CD4-positive, CD25-positive, alpha-beta regulatory T cell (primary cell): ENCODE measurements around the gene MRPL4. TPM values are rescaled to one million over a fixed set of nuclear protein-coding genes. Genes with fewer than 3 reads are reported as not detected.
A peak's percentile ranks its signal among the peaks of the same experiment; 100 is the strongest.

Source experiments
- ATAC-seq, 2 donors: fragments of 150-1000 bp; cut with Tn5 transposase; one replicate each; pipeline ENCODE4 v1.10.0; 2021; ENCODE audit warnings: low read depth in 2 of 2, moderate number of reproducible peaks in 2 of 2, moderate library complexity in 1 of 2
- DNase-seq, 3 donors: peaks; one replicate each; pipeline versions ENCODE4 v3.0.0 to v3.0.0-alpha.2; 2012 to 2022; ENCODE audit warnings: mixed read lengths in 1 of 3
- H3K27ac ChIP-seq: one replicate; pipeline ENCODE4 v1.7.0; 2013; ENCODE audit warnings: mild to moderate bottlenecking, low read length; ENCODE audit not compliant: insufficient read depth, poor library complexity, severe bottlenecking
- H3K27me3 ChIP-seq: one replicate; pipeline ENCODE4 v1.7.0; 2013; ENCODE audit warnings: low read length; ENCODE audit not compliant: control insufficient read depth, insufficient read depth
- H3K36me3 ChIP-seq: one replicate; pipeline ENCODE4 v1.7.0; 2013; ENCODE audit warnings: mild to moderate bottlenecking, low read length, moderate library complexity; ENCODE audit not compliant: control insufficient read depth, insufficient read depth
- H3K4me1 ChIP-seq: 2 replicates; pipeline ENCODE4 v1.7.0; 2013; ENCODE audit warnings: mild to moderate bottlenecking, low read length; ENCODE audit not compliant: insufficient read depth, control insufficient read depth, poor library complexity, severe bottlenecking
- H3K4me3 ChIP-seq: one replicate; pipeline ENCODE4 v1.7.0; 2013; ENCODE audit warnings: low read depth, mild to moderate bottlenecking, low read length, moderate library complexity
- H3K9me3 ChIP-seq, 2 experiments: 1 replicate in 1 of 2; 2 replicates in 1 of 2; pipeline ENCODE4 v1.7.0; 2013; ENCODE audit warnings: low read length in 2 of 2, mild to moderate bottlenecking in 1 of 2, moderate library complexity in 1 of 2; ENCODE audit not compliant: control insufficient read depth in 2 of 2
- H3K27ac Mint-ChIP-seq, 3 donors: one replicate each; pipeline ENCODE4 v1.8.0; 2020 to 2022; ENCODE audit warnings: mild to moderate bottlenecking in 3 of 3, mixed read lengths in 3 of 3, moderate library complexity in 2 of 3
- H3K27me3 Mint-ChIP-seq: one replicate; pipeline ENCODE4 v1.8.0; 2022; ENCODE audit warnings: mild to moderate bottlenecking, mixed read lengths
- H3K36me3 Mint-ChIP-seq: one replicate; pipeline ENCODE4 v1.8.0; 2020; ENCODE audit warnings: mixed read lengths
- H3K4me1 Mint-ChIP-seq, 4 donors: one replicate each; pipeline ENCODE4 v1.8.0; 2020 to 2022; ENCODE audit warnings: mixed read lengths in 4 of 4, mild to moderate bottlenecking in 1 of 4
- H3K4me3 Mint-ChIP-seq, 4 donors: one replicate each; pipeline ENCODE4 v1.8.0; 2020 to 2022; ENCODE audit warnings: mild to moderate bottlenecking in 4 of 4, mixed read lengths in 4 of 4, moderate library complexity in 3 of 4
- H3K9me3 Mint-ChIP-seq, 7 donors: one replicate each; pipeline ENCODE4 v1.8.0; 2020 to 2022; ENCODE audit warnings: mixed read lengths in 7 of 7, mild to moderate bottlenecking in 3 of 7, moderate library complexity in 2 of 7
- polyA plus RNA-seq, 4 donors: library from polyadenylated mRNA; unstranded; fragments of 300-500 nt; fragmentation: Illumina TruSeq; gene quantifications; one replicate each; pipeline ENCODE4 v1.2.3, GENCODE V29; 2021
- total RNA-seq: library from RNA; stranded (reverse); gene quantifications from one replicate; pipeline ENCODE4 v1.2.3, GENCODE V29; 2022

The MRPL4 gene
- total RNA-seq (37.0 TPM), polyA plus RNA-seq (10 to 100 TPM; 24.9 to 36.6 (median 32.4) TPM)

DNA sequence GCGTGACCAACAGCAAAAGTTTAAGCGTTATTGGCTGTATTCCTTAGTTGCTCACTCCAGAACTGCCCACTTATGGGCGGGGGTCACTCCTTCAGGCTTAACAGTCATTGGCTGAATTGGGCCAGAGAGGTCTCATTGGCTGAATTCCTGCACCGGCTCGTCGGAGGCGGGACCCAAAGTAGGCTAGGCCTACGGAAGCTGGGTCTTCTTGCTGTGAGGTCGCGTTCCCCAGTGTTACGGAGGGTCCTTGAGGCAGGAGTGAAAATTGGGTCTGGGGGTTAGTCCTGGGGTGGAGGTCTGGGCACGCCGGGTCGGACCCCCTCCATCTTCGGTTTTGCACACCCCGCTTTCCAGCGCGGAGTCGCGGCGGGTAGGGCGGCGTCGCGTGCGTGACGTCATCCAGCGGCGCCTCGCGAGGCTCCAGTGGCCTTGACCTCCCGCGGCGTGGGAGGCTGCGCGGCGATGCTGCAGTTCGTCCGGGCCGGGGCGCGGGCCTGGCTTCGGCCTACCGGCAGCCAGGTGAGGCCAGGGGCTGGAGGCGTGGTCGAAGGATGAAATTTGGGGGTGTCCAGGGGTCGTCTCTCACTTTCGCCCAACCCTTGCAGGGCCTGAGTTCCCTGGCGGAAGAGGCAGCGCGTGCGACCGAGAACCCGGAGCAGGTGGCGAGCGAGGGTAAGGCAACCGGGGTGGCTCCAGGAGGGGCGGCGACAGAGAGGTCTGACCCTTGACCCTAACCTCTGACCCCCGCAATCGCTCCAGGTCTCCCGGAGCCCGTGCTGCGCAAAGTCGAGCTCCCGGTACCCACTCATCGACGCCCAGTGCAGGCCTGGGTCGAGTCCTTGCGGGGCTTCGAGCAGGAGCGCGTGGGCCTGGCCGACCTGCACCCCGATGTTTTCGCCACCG is at the start of gene MRPL4:
Gene MRPL4 (plus strand): TSS at position 423 of the 903 bp plus-strand sequence. CDS start 40 bp downstream, at position 463.
- Histone ChIP-seq H3K36me3 (peaks cover 21% of the 10 kb centered on the region), H3K27ac (peak within 1 kb of the TSS; percentile 73), H3K4me3 (peak within 1 kb of the TSS; percentile 86), H3K27me3 (no peaks in the 10 kb centered on the region), H3K4me1 (peaks cover 16% of the 10 kb centered on the region), H3K9me3 (no peaks in the 10 kb centered on the region)
- peak within 1 kb of the TSS; percentile 83 to 99 (median 98) for H3K27ac Mint-ChIP-seq
- DNase-seq (peak; percentile 95 to 99 (median 97)), ATAC-seq (peak; percentile 97 to 98)
- H3K4me1 Mint-ChIP-seq, result peaks cover 3 to 32% (median 16%) of the 10 kb centered on the region in 4 donors
- H3K27me3 Mint-ChIP-seq, result no peaks in the 10 kb centered on the region
- peaks cover 14% of the 10 kb centered on the region for H3K36me3 Mint-ChIP-seq
- H3K4me3 Mint-ChIP-seq, result peak within 1 kb of the TSS; percentile 97 to 100 (median 98)
- H3K9me3 Mint-ChIP-seq, result peaks cover 0 to 1% (median 0%) of the 10 kb centered on the region in 7 donors

DNA sequence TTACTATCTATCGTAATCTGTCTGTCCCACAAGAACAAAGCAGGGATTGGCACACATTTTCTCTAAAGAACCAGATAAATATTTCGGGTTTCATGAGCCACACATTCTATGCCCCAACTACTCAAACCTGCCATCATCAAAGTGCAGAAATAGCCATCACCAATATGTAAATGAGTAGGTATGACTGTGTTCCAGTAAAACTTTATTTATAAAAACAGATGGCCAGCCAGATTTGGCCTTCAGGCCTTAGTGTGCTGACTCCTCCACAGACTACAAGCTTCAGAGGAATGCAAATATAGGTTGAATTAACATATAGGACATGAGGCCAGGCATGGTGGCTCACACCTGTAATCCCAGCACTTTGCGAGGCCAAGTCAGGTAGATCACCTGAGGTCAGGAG is 48.3 kb upstream of the MRPL4 start:
- peaks cover 5% of the 10 kb centered on the region for H3K36me3 Mint-ChIP-seq
- H3K27me3 Mint-ChIP-seq, result no peaks in the 10 kb centered on the region
- H3K4me1 Mint-ChIP-seq, result peaks cover 3 to 6% (median 5%) of the 10 kb centered on the region in 4 donors
- no peak overlapping the region for H3K4me3 ChIP-seq
- H3K4me1 ChIP-seq, result no peaks in the 10 kb centered on the region
- H3K27me3 ChIP-seq, result no peaks in the 10 kb centered on the region
- H3K27ac Mint-ChIP-seq, result peak overlapping the region in 1 of 3 donors; percentile 20
- DNase-seq (no peak), ATAC-seq (no peak)
- no peaks in the 10 kb centered on the region for H3K9me3 ChIP-seq
- no peak overlapping the region for H3K4me3 Mint-ChIP-seq
- no peaks in the 10 kb centered on the region for H3K36me3 ChIP-seq
- peaks cover 0 to 5% (median 0%) of the 10 kb centered on the region in 7 donors for H3K9me3 Mint-ChIP-seq
- no peak overlapping the region for H3K27ac ChIP-seq

DNA sequence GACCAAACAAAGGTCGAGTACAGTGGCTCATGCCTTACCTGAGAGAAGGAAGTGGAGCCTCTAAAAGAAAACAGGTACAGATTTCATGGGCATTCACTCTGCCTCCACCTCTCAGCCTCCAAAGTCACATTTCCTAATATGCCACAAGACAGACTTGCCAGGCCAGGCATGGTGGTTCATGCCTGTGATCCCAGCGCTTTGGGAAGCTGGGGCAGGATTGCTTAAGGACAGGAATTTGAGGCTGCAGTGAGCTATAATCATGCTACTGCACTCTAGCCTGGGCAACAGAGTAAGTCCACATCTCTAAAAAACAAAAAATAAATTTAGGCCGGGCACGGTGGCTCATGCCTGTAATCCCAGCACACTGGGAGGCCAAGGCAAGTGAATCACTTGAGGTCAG is 46.4 kb upstream of the MRPL4 start:
- DNase-seq (no peak), ATAC-seq (no peak)
- peaks cover 0 to 5% (median 0%) of the 10 kb centered on the region in 7 donors for H3K9me3 Mint-ChIP-seq
- no peak overlapping the region for H3K27ac Mint-ChIP-seq
- Histone ChIP-seq H3K9me3 (no peaks in the 10 kb centered on the region), H3K36me3 (no peaks in the 10 kb centered on the region), H3K4me1 (no peaks in the 10 kb centered on the region), H3K27me3 (no peaks in the 10 kb centered on the region), H3K4me3 (no peak overlapping the region), H3K27ac (no peak overlapping the region)
- H3K4me1 Mint-ChIP-seq, result no peaks in the 10 kb centered on the region
- H3K36me3 Mint-ChIP-seq, result peaks cover 5% of the 10 kb centered on the region
- no peaks in the 10 kb centered on the region for H3K27me3 Mint-ChIP-seq
- no peak overlapping the region for H3K4me3 Mint-ChIP-seq

DNA sequence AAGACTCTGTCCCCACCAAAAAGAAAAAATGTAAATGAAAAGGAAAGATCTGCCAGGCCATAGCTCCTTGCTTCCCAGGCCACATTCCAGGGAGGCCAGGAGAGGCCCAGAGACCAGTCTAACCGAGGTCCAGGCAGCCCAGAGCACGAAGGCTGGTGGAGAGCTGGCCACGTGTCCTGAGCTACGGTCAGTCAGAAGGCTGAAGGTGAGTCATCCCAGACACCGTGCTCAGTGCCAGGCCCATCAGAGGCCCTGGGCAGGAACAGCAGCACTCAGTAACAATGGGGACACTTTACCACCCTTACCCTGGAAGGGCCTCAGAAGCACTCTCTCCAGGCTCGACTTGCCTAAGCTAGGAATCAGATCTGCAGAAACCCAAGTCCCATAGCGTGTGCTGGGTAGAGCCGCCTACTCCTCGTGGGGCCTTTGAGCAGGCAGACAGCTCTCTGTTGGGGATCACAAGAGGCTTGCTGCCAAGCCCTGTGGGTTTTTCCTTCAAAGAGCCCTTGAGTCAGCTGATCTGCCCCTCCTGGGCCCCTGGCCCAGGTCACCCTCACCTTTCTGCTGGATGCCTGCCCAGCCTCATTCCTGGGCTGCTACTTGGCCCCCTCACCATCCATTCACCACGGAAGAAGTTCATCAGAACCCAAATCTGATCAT is 45.7 kb upstream of the MRPL4 start:
- Histone ChIP-seq H3K4me3 (no peak overlapping the region), H3K27me3 (no peaks in the 10 kb centered on the region), H3K27ac (no peak overlapping the region), H3K36me3 (no peaks in the 10 kb centered on the region), H3K9me3 (no peaks in the 10 kb centered on the region), H3K4me1 (no peaks in the 10 kb centered on the region)
- no peak for DNase-seq
- Mint-ChIP-seq H3K36me3 (peaks cover 5% of the 10 kb centered on the region), H3K4me1 (no peaks in the 10 kb centered on the region), H3K27me3 (no peaks in the 10 kb centered on the region), H3K27ac (no peak overlapping the region), H3K9me3 (peaks cover 0 to 5% (median 0%) of the 10 kb centered on the region in 7 donors), H3K4me3 (no peak overlapping the region)
- no peak for ATAC-seq

DNA sequence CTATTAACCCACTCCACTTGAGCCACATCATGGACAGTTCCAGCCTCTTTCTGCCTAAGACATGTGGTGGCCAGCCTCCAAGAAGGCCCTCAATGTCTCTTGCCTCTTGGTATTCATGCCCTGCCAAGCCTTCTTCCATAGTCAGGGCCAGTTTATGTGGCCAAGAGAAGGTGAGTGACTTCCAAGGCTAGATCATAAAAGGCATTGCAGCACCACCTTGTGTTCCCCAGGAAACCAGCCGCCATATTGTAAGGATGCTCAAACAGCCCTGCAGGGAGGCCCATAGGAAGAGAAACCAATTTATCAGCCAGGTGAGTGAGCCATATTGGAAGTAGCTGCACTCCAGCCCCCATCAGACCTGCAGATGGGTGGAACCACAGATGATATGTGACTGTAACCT is 45.0 kb upstream of the MRPL4 start:
- DNase-seq, result no peak
- Histone ChIP-seq H3K27ac (no peak overlapping the region), H3K36me3 (no peaks in the 10 kb centered on the region), H3K4me3 (no peak overlapping the region), H3K4me1 (no peaks in the 10 kb centered on the region), H3K27me3 (no peaks in the 10 kb centered on the region), H3K9me3 (no peaks in the 10 kb centered on the region)
- Mint-ChIP-seq H3K4me3 (no peak overlapping the region), H3K36me3 (peaks cover 5% of the 10 kb centered on the region), H3K27ac (peak overlapping the region in 1 of 3 donors; percentile 84), H3K9me3 (peaks cover 0 to 5% (median 0%) of the 10 kb centered on the region in 7 donors), H3K27me3 (no peaks in the 10 kb centered on the region), H3K4me1 (no peaks in the 10 kb centered on the region)
- no peak for ATAC-seq

DNA sequence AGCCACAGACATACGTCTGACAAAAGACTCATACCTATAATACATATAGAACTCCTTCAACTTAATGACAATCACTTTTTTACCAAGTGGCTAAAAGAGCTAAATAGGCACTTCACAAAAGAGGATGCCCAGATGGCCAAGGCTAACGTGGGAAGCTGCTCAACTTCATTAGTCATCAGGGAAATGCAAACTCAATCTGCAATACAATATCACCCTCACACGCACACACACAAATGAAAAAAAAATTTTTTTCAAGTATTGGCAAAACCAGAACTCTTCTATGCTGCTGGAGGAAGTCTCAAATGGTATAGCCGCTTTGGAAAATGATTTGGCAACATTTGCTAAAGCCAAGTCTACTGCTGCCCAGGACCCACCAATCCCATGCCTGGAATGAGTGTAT is 42.7 kb upstream of the MRPL4 start:
- no peak for DNase-seq
- Mint-ChIP-seq H3K27ac (no peak overlapping the region), H3K4me3 (no peak overlapping the region), H3K9me3 (peaks cover 0 to 5% (median 0%) of the 10 kb centered on the region in 7 donors), H3K4me1 (no peaks in the 10 kb centered on the region), H3K36me3 (peaks cover 5% of the 10 kb centered on the region), H3K27me3 (no peaks in the 10 kb centered on the region)
- H3K27ac ChIP-seq, result no peak overlapping the region
- no peaks in the 10 kb centered on the region for H3K9me3 ChIP-seq
- no peaks in the 10 kb centered on the region for H3K36me3 ChIP-seq
- H3K4me3 ChIP-seq, result no peak overlapping the region
- no peaks in the 10 kb centered on the region for H3K4me1 ChIP-seq
- H3K27me3 ChIP-seq, result no peaks in the 10 kb centered on the region
- no peak for ATAC-seq

DNA sequence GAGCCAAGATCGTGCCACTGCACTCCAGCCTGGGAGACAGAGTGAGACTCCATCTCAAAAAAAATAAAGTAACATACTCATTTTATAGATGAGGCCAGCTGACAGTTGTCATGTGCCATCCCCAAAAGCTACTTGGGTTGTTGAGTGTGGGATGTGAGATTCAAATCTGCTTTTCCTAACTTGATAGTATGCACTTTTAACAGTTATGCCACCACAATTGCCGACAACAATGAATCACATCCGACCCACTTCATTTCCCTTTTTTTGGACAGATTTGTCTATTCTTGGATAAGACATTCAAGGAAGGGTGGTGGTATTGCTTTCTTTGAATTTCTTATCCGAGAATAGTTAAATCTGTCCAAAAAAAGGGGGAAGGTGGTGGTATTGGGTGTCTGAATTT is 41.0 kb upstream of the MRPL4 start:
- H3K9me3 Mint-ChIP-seq, result peaks cover 0 to 5% (median 0%) of the 10 kb centered on the region in 7 donors
- no peak overlapping the region for H3K27ac Mint-ChIP-seq
- Histone ChIP-seq H3K9me3 (no peaks in the 10 kb centered on the region), H3K4me1 (no peaks in the 10 kb centered on the region), H3K27me3 (no peaks in the 10 kb centered on the region), H3K27ac (no peak overlapping the region), H3K36me3 (no peaks in the 10 kb centered on the region), H3K4me3 (no peak overlapping the region)
- DNase-seq (no peak), ATAC-seq (no peak)
- no peaks in the 10 kb centered on the region for H3K27me3 Mint-ChIP-seq
- H3K4me1 Mint-ChIP-seq, result no peaks in the 10 kb centered on the region
- peaks cover 5% of the 10 kb centered on the region for H3K36me3 Mint-ChIP-seq
- no peak overlapping the region for H3K4me3 Mint-ChIP-seq
